DMS153 treated with DMSO at 0.1 percent for 48 hours (cell line): ENCODE data around the gene TEX54.
A peak's percentile ranks its signal among the peaks of the same experiment; 100 is the strongest.
"Not testable (repeated sequence)": the region's sequence is repeated elsewhere in the genome, so short reads cannot be mapped to it uniquely, and the experiment has no call there.

Experiments used
- DNase-seq: peaks from one replicate; lab custom pipeline; 2025; ENCODE audit not compliant: unreplicated experiment; lab: John Stamatoyannopoulos, UW

The TEX54 gene

DNA sequence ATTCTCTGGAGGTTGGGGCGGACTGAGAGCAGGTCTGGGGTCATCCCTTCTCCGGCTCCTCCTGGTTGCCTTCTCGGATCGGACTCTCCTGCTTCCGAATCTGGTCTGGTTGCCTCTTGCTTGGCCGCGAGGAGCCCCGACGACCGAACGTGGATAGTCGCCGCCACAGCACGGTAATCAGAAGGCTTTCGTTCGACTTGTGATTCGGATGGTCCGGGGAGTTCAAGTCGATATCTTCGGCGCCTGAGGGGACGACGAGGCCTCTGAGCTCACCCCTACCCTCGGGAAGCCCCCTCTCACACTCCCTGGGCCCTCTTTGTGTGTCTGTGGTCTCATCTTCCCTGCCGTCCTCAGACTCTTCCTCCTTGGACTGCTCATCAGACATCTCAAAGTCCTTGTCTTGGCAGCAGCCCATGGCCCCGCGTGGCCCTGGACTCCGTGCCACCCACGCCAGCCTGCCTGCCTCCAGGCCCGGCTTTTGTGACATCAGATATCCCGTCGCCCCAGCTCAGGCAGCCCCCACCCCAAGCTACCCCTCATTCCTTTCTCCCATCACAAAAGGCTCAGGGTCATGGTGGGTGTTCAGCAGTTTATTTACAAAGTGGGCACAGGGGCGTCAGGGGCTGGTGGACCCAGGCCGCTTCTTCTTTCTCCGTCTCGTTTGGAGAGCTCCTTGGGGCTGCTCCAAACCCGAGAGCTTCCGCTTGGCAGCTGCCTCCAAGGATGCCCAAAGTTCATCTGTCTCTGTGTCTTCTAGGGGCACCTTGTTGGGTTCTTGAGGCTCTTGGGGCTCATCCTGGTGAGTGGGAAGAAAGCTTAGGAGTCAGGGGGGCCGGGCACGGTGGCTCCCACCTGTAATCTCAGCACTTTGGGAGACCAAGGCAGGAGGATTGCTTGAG, at the start of gene TEX54:
Gene TEX54, minus strand, starts transcription at position 506 of the 899 bp plus-strand sequence.
- DNase-seq = no peak

- DNase-seq = no peak
Observed at GRCh38 chr11:62882431-62882749, 49.7 kb upstream of the TEX54 start.

GRCh38 chr11:62881579-62882430, 49.2 kb upstream of the TEX54 start:
- DNase-seq = peak; percentile 71

GRCh38 chr11:62880803-62881578, 48.4 kb upstream of the TEX54 start, which contains the start of gene SLC3A2:
Gene SLC3A2 (plus strand): TSS chr11:62880896. CDS start chr11:62881024, 128 bp downstream.
- peak; percentile 71 for DNase-seq

DNA sequence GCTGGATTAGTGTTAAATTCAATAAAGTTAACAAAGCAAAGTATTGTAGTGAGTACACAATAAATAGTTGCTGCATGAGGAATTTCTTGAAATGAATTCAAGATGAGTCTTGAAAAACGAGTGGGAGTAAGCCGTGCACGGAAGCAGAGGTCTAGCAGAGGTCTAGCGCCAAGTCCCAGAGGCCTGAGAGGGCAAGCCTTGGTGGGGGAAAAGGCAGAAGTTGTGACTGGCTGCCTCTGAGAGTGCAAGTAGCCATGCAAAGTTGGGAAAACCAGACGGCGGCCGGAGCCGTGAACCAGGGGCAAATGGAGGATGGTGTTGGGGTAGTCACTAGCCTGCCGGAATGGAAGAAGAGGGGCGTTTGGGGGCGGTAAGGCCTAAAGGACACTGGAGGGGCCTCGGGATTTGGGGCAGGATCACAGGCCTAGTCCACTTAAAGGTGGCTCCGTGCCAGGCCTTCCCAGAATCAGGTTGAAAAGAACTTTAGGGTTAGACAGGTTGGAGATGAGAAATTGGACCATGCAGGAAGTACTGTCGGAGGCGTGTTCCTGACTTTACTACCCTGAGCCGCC, 47.7 kb upstream of the TEX54 start:
- no peak for DNase-seq

GRCh38 chr11:62879235-62879978, 46.8 kb upstream of the TEX54 start:
- no peak for DNase-seq

DNA sequence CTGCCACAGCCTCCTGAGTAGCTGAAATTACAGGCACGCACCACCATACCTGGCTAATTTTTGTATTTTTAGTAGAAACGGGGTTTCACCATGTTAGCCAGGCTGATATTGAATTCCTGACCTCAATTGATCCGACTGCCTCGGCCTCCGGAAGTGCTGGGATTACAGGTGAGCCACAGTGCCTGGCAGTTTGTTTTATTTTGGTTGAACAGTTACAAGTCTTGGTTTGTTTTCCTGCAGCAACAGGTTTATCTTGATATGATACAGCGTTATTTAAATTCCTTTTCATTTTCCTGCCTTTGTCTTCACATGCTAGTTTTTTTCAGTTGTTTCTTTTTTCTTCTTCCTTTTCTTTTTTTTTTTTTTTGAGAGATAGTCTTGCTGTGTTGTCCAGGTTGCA, 44.1 kb upstream of the TEX54 start:
- DNase-seq = no peak

GRCh38 chr11:62875698-62876478, 43.2 kb upstream of the TEX54 start:
- DNase-seq = no peak

DNA sequence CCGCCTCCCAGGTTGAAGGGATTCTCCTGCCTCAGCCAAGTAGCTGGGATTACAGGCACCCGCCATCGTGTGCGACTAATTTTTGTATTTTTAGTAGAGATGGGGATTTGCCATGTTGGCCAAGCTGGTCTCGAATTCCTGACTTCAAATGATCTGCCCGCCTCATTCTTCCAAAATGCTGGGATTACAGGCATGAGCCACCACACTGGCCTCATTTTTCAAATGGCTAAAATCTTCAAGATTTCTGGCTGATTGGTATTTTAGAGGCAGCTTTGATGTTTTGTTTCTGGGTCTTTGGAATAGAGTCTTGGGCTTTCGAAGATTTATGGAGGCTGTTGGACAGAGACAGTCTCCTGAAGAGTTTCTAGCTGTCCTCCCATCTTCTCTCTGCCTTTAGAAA, 42.2 kb upstream of the TEX54 start:
- DNase-seq = no peak

GRCh38 chr11:62865635-62866034, 33.0 kb upstream of the TEX54 start:
- no peak for DNase-seq

DNA sequence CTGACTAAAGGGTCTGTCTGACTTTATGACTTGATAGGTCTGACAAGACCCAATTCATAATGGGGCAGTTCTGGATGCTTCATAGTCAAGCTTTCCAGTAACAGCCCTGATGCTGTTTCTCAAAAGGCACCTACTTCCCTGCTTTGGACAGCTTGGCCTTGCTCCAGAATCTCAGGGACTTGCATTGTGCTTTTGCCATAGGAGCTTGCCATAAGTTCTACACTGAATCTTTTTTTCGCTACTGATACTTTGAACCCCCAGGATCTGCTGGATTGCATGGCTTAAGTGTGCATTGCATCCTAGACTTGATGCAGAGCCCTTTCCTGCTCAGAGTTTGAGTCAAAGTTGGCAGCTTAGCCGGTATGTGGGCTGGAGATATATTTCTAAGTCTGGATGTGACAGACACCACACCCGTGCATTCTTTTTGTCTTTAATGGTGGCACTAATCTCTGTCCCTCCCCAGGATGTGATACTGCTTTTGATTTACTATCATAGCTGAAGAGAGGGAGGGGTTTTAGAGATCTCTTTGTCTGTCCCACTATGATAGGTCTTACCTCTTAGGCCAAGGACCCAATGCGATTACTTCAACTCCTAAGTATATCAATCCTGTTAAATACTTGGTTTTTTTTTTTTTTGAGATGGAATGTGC, 31.2 kb upstream of the TEX54 start:
- DNase-seq = no peak

DNA sequence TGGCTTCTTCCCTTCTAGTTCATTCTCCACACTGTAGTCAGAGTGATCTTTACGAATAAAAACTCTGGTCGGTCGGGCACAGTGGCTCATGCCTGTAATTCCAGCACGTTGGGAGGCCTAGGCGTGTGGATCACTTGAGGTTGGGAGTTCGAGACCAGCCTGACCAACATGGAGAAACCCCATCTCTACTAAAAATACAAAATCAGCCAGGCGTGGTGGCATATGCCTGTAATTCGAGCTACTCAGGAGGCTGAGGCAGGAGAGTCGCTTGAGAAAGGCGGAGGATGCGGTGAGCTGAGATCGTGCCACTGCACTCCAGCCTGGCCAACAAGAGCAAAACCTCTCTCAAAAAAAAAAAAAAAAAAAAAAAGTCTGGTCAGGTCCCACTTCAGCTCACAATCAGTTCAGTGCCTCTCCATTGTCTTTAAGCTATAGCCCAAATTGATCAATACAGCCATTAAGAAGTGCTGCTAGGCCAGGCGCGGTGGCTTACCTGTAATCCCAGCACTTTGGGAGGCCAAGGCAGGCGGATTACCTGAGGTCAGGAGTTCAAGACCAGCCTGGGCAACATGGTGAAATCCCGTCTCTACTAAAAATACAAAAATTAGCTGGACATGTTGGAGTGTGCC, 29.0 kb upstream of the TEX54 start:
- DNase-seq = not testable (repeated sequence)

DNA sequence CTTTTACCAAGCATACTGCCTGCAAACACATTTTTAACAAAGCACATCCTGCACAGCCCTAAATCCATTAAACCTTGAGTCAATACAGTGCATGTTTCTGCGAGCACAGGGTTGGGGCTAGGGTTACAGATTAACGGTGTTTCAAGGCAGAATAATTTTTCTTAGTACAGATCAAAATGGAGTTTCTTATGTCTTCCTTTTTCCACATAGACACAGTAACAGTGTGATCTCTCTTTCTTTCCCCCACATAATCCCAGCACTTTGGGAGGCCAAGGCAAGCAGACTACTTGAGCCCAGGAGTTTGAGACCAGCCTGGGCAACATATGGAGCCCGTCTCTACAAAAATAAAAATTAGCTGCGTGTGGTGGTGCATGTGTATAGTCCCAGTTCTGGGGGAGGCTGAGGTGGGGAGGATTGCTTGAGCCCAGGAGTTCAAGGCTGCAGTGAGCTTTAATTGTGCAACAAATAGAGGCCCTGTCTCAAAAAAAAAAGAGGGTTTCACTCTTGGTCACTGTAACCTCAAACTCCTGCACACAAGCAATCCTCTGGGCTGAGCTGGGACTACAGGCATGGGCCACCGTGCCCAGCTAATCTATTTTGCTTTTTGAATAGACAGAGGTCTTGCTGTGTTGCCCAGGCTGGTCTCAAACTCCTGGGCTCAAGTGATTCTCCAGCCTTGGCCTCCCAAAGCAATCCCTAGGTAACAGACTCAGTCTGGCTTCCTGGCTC, 28.4 kb upstream of the TEX54 start:
- DNase-seq = no peak

DNA sequence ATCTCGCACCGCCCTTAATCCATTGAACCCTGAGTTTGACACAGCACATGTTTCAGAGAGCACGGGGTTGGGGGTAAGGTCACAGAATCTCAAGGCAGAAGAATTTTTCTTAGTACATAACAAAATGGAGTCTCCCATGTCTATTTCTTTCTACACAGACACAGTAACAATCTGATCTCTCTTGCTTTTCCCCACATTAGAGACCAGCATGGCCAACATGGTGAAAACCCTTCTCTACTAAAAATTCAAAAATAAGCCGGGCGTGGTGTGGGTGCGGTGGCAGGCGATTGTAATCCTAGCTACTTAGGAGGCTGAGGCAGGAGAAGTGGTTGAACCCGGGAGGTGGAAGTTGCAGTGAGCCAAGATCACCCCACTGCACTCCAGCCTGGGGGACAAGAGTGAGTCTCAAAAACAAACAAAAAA, 26.7 kb upstream of the TEX54 start:
- DNase-seq = not testable (repeated sequence)

- no peak for DNase-seq
Observed at GRCh38 chr11:62858201-62858600, 25.6 kb upstream of the TEX54 start.

DNA sequence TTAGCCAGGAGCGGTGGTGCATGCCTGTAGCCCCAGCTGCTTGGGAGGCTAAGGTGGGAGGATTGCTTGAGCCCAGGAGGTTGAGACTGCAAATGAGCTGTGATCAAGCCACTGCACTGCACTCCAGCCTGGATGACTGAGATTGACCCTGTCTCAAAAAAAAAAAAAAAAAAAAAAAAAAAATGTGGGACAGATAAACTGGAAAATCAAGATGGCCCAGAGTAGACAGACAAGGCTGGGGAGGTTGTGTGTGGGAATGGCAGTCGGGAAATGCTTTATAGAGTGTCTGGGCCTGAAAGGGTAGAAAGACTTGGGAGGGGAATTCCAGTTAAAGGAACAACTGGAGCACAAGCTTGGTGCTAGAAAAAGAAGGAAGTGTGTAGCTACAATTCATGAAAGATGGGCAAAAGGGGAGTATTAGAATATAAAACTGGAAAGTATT, 24.9 kb upstream of the TEX54 start:
- no peak for DNase-seq

- DNase-seq = no peak
Observed at GRCh38 chr11:62856333-62856895, 23.8 kb upstream of the TEX54 start.
